D721Med (cell line): ENCODE measurements around the gene ABHD18.
A peak's percentile ranks its signal among the peaks of the same experiment; 100 is the strongest.
"Not testable (repeated sequence)": the region's sequence is repeated elsewhere in the genome, so short reads cannot be mapped to it uniquely, and the experiment has no call there.

Experiments used
- DNase-seq: peaks from one replicate; pipeline ENCODE4 v3.0.0; 2011; ENCODE audit warnings: low spot score; ENCODE audit not compliant: insufficient read length
- FAIRE-seq: peaks from 2 replicates; lab custom pipeline; 2011; peaks lifted over from hg19 to GRCh38; lab: Jason Lieb, UNC
- TF ChIP-seq, protein P1 (sequence below): IDR thresholded peaks from 2 replicates; pipeline ENCODE4 v1.5.1; 2012; ENCODE audit warnings: mild to moderate bottlenecking, control low read depth; ENCODE audit not compliant: insufficient read depth; ENCODE audit errors: missing control alignments

The ABHD18 gene

DNA sequence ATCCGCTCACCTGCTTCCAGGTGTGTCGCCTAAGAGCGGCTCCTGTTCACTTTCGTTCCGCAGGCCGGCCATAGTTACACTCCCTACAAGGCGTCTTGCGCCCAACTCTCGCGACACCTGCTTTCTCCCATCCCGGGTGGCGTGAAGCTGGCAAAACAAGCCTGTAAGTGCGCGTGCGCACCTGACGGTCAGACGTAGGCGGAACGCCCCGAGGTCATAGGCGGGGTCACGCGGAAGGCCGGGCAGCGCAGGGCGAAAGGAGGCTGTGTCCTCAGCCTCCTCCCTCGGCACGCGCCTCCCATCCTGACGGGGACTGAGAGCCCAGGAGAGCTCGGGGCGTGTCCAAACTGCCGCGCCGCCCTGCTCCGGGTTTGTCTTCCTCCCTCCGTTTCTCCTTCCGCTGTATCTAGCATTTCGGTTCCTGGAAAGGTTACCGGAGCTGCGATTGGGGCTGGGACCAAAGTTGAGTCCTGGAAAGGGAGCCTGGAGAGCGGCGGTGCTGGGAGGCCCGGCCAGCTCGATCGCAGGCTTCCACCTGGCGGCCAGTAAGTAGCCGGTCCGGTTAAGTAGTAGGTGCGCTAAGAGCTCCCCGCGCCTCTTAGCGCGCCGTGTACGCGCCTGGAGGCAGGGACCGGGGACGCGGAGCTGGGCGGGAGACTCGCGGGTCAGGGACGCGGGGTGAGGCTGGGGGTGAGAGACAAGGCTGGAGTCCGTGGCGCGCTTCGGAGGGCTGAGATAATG lies at the start of gene ABHD18, which contains the start of gene MFSD8:
ABHD18 (plus strand) TSS at position 345 of the 741 bp plus-strand sequence. CDS start 17,550 bp downstream, outside the sequence.
MFSD8 (minus strand) TSS at position 112 of the 741 bp plus-strand sequence; CDS start at position 72, 40 bp downstream.
- DNase-seq (peak; percentile 77), FAIRE-seq (no peak)
- TF ChIP-seq, protein P1, sequence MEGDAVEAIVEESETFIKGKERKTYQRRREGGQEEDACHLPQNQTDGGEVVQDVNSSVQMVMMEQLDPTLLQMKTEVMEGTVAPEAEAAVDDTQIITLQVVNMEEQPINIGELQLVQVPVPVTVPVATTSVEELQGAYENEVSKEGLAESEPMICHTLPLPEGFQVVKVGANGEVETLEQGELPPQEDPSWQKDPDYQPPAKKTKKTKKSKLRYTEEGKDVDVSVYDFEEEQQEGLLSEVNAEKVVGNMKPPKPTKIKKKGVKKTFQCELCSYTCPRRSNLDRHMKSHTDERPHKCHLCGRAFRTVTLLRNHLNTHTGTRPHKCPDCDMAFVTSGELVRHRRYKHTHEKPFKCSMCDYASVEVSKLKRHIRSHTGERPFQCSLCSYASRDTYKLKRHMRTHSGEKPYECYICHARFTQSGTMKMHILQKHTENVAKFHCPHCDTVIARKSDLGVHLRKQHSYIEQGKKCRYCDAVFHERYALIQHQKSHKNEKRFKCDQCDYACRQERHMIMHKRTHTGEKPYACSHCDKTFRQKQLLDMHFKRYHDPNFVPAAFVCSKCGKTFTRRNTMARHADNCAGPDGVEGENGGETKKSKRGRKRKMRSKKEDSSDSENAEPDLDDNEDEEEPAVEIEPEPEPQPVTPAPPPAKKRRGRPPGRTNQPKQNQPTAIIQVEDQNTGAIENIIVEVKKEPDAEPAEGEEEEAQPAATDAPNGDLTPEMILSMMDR = peak; percentile 27

DNA sequence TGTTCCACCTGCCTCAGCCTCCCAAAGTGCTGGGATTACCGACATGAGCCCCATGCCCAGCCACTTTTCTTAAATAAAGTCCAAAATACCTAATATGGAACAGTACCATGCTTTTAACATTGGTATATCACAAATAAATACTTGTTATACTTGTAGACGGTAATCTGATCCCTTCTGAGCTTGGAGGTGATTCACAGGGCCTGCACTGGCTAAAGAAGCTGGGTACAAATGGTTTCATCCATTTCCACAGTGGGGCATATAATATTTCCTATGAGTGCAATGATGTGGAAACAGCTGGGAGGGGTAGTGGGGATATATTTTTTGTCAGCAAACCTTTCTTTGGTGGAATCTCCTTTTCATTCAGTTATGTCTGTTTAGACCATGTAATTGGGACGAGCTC lies 48.7 kb upstream of the ABHD18 start:
- TF ChIP-seq, protein P1 = no peak
- no peak for FAIRE-seq
- no peak for DNase-seq

DNA sequence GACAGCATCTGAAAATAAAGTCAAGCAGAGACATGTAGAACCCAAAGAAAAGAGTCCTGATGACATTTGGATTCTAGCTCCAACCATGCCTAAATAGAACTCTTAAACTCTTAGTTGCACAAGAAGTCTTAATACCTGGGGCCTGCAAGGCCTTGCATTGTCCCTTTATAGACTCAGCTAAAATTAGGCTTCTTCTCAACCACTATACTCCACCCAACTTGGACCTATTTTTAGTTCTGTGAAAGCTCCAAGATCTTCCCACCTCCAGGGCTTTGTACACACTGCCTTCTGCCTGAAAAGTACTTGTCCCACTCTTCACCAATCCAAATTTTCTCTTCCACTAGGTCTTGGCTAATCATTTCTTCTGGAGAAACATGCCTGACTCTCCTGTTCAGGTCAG lies 48.1 kb upstream of the ABHD18 start:
- FAIRE-seq (no peak), DNase-seq (no peak)
- TF ChIP-seq, protein P1 = no peak

DNA sequence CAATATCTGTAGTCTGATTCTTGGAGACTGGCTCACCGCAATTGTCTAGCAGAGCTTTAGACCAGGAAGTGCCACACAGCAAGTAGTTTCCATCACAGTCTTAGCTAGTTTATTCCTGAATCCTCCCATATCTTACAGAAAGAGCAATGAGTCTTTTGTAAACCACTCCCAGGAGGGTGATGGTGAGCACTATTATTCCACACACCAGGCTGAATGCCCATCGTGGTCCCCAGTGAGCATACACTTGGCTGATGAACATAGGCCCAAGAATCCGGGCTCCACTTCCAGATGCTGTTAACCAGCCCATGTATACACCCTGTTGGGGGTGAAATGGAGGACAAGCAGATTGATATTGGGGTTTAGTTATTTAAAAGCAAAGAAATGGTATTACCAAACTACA lies 44.7 kb upstream of the ABHD18 start:
- DNase-seq = no peak
- FAIRE-seq = no peak
- TF ChIP-seq, protein P1 = no peak

DNA sequence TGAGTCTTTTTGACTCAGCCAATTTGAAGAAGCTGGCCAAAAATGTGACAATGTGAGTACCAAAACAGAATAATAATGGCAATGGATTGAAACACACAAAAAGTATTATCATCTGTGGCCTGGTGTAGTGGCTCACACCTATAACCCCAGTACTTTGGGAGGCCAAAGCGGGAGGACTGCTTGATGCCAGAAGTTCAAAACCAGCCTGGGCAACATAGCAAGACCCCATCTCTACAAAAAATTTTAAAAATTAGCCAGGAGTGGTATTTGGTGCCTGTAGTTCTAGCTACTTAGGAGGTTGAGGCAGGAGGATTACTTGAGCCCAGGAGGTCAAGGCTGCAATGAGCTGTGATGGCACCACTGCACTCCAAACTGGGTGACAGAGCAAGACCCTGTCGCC lies 43.0 kb upstream of the ABHD18 start:
- TF ChIP-seq, protein P1 = no peak
- FAIRE-seq (no peak), DNase-seq (no peak)

DNA sequence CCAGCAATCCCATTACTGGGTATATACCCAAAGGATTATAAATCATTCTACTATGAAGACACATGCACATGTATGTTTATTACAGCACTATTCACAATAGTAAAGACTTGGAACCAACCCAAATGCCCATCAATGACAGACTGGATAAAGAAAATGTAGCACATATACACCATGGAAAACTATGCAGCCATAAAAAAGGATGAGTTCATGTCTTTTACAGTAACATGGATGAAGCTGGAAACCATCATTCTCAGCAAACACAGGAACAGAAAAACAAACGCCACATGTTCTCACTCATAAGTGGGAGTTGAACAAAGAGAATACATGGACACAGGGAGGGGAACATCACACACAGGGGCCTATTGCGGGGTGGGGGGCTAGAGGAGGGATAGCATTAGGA lies 39.5 kb upstream of the ABHD18 start:
- not testable (repeated sequence) for DNase-seq, FAIRE-seq

DNA sequence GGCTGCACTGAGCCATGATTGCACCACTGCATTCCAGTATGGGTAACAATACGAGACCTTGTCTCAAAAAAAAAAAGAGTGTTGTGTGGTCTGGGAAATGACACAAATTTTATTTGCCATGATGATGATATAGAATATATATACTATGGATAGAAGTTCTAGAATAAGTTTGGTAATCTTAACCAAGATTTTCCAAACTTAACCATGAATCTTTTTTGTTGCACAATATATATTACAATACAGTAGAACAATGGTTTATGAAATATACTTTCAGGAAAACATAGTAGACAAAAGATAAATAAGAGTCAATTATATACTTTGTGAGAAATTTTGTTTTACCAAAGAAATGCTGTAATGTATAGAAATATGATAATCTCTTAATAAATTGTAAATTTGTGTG lies 35.0 kb upstream of the ABHD18 start:
- no peak for DNase-seq
- FAIRE-seq = no peak
- TF ChIP-seq, protein P1 = no peak

DNA sequence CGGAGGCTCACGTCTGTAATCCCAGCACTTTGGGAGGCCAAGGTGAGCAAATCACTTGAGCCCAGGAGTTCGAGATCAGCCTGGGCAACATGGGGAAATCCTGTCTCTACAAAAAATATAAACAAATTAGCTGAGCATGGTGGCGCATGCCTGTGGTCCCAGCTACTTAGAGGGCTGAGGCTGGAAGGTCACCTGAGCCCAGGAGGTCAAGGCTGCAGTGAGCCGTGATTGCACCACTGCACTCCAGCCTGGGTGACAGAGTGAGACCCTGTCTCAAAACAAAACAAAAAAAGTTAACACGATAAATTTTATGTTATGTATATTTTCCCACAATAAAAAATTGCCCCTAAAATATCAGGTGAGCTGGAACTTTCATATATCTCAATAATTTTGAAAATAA lies 33.4 kb upstream of the ABHD18 start:
- FAIRE-seq, DNase-seq: not testable (repeated sequence)
